Measurements from ENCODE around the gene PRRT1.

PRRT1 gene

DNA sequence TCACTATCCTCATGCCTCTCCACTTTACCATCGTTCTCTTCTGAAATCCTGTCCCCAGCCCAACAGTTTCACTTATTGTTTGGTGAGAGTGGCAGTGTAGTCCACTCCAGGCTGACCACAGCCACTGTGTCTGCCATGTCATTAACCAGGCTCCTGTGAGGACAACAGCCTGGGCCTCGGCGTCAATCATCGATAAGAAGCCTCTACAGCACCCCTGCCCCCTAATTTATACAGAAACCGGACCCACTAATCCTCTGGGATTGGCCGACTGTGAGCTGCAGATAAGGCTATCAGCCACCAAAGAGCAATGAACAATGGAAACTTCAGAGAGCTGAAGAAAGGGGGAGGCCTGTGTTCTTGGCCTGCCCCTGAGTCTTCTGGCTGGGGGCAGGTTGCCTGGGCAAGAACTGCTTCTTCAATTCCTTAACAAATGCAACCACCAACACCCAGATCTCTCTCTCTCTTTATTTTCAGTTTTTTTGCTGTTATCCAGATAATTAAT lies 16.1 kb upstream of the PRRT1 start:
- no peak for TF ChIP-seq CTCF (IDR thresholded peaks at IDR 0.05; ENCODE audit: low read depth, low read length)
- no peak overlapping the region for H3K4me3 ChIP-seq (ENCODE audit: low read depth, low read length)

DNA sequence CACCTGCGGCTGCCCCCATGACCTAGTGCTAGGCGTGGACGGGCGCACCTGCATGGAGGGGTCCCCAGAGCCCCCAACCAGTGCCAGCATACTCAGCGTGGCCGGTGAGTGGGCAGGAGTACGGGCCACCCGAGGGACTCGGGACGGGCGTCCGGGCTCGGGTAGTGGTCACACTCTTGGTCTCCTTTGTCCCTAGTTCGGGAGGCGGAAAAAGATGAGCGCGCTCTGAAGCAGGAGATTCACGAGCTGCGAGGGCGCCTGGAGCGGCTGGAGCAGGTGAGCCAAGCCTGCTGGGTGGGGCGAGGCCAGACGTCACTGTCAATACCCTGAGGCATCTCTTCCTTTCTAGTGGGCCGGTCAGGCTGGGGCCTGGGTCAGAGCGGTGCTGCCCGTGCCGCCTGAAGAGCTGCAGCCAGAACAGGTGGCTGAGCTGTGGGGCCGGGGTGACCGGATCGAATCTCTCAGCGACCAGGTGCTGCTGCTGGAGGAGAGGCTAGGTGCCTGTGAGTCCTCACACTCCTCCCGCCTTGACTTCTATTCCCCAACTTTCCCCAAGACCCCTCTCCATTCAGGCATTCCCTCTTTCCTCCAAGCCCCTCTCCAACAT lies 15.5 kb upstream of the PRRT1 start:
- TF ChIP-seq CTCF (IDR thresholded peaks at IDR 0.05; ENCODE audit: low read depth, low read length): no peak
- H3K4me3 ChIP-seq (ENCODE audit: low read depth, low read length): no peak overlapping the region

DNA sequence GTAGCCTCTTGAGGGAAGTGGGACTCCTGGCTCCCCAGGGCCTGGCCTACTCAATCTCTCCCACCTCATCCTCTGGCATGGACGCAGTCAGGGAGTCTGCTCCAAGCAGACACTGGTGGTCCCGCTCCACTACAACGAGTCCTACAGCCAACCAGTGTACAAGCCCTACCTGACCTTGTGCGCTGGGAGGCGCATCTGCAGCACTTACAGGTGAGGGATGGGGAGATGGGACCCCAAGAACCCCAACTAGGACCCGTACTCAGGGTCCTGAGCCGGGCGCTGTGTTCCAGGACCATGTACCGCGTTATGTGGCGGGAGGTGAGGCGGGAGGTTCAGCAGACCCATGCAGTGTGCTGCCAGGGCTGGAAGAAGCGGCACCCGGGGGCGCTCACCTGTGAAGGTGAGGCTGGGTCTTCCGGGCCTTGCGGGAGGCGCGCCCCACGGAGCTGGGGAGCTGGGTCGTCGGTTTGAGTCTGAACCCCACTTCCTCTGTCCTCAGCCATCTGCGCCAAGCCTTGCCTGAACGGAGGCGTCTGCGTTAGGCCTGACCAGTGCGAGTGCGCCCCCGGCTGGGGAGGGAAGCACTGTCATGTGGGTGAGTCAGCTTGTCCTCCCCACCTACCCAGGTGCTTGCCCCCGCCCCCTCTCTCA lies 14.8 kb upstream of the PRRT1 start:
- no peak overlapping the region for H3K4me3 ChIP-seq (ENCODE audit: low read depth, low read length)
- no peak for TF ChIP-seq CTCF (IDR thresholded peaks at IDR 0.05; ENCODE audit: low read depth, low read length)

- no peak within 1 kb of the TSS for H3K4me3 ChIP-seq (ENCODE audit: low read depth, low read length)
- no peak for TF ChIP-seq CTCF (IDR thresholded peaks at IDR 0.05; ENCODE audit: low read depth, low read length)
Observed at GRCh38 chr6:32164295-32164694, 12.6 kb upstream of the PRRT1 start, which contains the start of gene EGFL8. TSS of gene EGFL8 (plus strand) at chr6:32164595. CDS start at chr6:32166166, 1,571 bp downstream.

GRCh38 chr6:32163559-32164258 lies 12.0 kb upstream of the PRRT1 start:
- no peak overlapping the region for H3K4me3 ChIP-seq (ENCODE audit: low read depth, low read length)
- TF ChIP-seq CTCF (IDR thresholded peaks at IDR 0.05; ENCODE audit: low read depth, low read length): no peak

- TF ChIP-seq CTCF (IDR thresholded peaks at IDR 0.05; ENCODE audit: low read depth, low read length): no peak
- no peak overlapping the region for H3K4me3 ChIP-seq (ENCODE audit: low read depth, low read length)
Observed at GRCh38 chr6:32158052-32158451, 6.3 kb upstream of the PRRT1 start.

DNA sequence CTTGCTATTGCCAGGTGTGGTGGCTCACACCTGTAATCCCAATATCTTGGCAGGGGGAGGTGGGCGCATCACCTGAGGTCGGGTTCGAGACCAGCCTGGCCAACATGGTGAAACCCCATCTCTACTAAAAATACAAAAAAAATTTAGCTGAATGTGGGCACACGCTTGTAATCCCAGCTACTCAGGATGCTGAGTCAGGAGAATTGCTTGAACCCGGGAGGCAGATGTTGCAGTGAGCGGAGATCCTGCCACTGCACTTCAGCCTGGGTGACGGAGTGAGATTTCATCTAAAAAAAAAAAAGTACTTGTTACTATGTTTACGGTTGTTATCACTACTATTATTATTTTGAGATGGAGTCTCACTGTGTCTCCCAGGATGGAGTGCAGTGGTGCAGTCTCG lies 5.2 kb upstream of the PRRT1 start:
- no peak for TF ChIP-seq CTCF (IDR thresholded peaks at IDR 0.05; ENCODE audit: low read depth, low read length)
- no peak overlapping the region for H3K4me3 ChIP-seq (ENCODE audit: low read depth, low read length)

Measured in WI38 (cell line).